ENCODE results near the gene PRICKLE3.

The PRICKLE3 gene, protein sequence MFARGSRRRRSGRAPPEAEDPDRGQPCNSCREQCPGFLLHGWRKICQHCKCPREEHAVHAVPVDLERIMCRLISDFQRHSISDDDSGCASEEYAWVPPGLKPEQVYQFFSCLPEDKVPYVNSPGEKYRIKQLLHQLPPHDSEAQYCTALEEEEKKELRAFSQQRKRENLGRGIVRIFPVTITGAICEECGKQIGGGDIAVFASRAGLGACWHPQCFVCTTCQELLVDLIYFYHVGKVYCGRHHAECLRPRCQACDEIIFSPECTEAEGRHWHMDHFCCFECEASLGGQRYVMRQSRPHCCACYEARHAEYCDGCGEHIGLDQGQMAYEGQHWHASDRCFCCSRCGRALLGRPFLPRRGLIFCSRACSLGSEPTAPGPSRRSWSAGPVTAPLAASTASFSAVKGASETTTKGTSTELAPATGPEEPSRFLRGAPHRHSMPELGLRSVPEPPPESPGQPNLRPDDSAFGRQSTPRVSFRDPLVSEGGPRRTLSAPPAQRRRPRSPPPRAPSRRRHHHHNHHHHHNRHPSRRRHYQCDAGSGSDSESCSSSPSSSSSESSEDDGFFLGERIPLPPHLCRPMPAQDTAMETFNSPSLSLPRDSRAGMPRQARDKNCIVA

DNA sequence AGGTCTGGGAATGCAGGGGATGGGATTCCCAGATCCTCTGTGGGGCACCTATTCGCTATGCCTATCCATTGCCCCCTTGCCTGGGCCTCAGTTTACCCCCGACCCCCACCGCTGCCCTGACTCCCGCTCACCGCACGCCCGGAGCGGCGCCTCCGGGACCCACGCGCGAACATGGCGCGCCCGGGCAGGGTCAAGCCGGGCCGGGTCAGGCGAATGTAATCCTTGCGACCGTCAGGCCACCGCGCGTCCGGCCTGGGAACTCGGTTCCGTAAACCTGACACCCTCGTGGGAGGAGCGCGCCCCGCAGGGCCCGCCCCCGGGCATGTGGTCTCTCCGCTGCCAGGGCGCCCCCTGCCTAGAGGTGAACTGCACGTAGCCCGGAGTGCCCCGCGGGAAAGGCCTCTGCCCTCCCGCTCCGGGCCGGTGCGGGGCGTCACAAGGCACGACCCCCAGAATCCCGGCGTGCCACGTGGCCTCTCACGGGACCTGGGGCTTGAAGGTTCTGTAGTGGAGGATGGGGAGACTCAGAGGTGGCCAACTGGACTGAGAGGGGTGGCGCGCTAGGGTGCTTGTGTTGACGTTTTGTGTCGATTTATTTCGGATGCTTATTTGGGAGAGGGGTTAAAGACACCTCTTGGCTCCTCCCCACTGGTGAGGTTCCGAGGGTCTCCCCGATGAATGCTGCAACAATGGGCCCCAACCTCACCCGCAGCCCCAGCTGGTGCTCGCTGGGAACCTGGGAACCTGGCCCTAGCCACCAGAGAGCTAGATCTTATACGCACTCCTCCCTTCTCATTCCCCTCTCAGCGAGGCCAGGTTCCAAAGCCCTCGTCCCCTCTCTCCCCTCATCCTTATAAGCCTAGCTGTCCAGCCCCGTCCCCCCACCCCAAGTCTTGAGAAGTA, at the start of gene PRICKLE3:
TSS of gene PRICKLE3 (minus strand) at position 249 of the 903 bp plus-strand sequence. CDS start at position 173, 76 bp downstream.
- peak in 42 of 51 donors; percentile 3 to 70 (median 38) for DNase-seq

DNA sequence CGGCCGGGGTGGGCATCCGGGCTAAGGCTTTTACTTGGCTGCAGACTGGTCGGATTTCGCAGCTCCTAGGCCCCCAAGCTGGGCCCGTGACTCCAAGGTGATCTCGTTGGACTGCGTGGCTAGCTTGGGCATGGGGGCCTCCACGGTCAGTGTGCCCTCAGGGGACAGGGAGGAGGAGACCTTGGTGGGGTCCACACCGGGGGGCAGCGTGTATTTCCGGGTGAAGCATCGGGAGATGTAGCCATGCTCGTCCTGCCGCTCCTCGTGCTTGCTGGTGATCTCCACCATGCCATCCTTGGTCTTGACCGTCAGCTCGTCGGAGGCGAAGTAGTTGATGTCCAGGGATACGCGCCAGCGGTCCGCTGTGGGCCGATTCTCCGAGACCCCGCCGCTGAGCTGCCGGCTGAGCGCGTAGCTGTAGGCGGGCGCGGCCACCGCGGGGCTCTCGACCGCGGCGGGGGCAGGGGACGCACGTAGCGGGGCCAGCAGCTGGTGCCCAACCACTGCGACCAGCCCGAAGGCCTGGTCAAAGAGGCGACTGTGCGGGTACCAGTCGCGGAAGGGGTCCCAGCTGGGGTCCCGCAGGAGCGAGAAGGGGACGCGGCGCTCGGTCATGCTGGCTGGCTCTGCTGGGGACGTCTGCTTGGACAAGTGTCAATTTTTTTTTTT, 47.8 kb upstream of the PRICKLE3 start:
- no peak for DNase-seq

DNA sequence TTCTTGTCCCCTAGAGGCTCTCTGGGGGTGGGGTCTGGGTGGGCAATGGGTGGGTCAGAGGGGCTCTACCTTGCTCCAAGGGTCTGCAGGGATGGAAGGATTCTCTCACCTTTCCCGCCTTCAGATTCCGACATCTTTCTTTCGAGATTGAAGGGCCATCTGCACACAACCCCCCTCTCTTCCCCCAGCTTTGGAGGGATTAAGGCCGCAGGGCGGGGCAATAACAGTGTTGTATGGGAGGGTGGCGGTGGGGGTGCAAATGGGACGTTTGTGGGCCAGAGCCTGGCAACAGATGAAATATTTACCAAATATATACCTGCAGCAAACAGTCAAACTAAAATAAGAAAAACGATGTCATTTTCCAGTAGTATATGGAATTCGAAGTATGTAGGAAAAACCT, 47.0 kb upstream of the PRICKLE3 start, which contains the start of gene CACNA1F:
TSS of gene CACNA1F (minus strand) at position 165 of the 400 bp plus-strand sequence. CDS start at position 134, 31 bp downstream.
- no peak for DNase-seq

DNA sequence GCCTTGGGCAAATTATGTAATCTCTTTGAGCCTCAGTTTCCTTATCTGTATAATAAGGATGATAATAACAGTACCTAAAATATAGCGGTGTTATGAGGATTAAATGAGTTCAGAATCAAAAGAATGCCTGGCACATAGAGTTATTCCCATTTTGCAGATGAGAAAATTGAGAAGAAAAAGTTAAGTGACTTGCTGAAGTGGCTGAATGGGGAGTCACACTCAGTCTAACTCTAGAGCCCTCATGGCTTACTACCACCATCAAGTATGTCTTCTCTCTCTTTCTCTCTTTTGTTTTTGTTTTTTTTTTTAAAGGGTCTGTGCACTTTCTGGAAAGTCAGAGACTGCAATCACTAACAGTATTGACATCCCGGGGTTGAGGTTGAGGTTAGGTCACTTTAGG, 46.4 kb upstream of the PRICKLE3 start:
- DNase-seq: no peak

DNA sequence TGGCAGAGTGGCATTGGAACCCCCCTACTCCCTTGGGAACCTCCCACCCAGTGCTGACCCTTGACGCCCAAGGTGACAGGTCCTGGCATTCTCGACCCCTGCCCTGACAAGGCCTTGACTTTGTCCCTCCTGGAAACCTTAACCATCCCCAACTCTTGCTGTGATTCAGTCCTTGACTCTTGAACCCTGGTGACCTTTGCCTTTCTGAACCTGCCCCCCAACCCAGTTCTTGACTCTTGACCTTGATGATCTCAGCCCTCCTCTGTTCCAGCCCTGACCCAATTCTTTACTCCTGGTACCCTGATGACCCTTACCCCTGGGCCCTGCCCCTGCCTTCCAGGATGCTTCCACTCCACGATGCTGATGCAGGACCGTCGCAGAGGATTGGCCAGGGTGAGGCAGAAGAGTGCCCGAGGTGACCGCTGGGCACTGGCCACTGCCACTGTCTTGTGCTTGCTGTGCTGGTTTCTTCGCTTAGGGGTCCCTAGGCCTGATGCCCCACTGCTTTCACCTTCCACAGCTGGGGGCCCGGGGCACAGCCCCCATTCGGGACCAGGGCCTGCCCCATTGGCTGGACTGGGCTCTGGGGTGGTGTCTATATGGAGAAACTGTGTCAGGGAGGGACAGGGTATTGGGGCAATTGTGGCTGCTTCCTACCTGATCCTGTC, 45.3 kb upstream of the PRICKLE3 start:
- DNase-seq: no peak

DNA sequence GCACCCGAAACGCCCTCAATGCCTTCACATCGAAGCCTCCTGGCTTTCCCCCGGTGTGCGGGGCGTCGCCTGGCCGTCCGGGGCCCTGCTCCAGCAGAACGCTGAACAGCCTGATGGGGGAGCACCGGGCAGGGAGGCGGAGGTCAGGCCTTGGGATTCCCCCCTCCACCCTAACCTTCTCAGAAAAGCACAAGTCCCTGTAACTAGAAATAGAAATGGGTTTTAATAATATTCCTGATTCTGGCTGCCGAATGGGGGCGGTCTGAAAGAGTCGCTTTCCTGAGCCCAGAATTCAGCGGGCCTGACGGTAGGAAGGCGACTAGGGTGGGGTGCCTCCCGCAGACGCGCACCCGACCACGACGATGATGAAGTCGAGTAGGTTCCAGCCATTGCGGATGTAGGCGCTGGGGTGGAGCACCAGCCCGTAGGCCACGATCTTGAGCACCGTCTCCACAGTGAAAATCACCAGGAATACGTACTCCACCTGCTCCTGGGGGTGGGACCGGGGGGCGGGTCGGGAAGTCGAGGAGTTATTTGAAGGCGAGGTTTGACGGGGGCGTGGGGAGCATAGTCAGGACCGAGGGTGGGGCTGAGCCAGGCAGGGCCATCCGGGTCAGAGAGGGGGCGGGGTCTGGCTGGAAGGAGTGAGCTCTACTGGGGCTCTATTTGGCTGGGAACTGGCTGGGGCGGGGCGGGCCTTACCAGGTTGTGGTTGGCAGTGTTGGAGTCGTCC, 44.5 kb upstream of the PRICKLE3 start:
- DNase-seq: peak in 13 of 51 donors; percentile 0 to 17 (median 4)

DNA sequence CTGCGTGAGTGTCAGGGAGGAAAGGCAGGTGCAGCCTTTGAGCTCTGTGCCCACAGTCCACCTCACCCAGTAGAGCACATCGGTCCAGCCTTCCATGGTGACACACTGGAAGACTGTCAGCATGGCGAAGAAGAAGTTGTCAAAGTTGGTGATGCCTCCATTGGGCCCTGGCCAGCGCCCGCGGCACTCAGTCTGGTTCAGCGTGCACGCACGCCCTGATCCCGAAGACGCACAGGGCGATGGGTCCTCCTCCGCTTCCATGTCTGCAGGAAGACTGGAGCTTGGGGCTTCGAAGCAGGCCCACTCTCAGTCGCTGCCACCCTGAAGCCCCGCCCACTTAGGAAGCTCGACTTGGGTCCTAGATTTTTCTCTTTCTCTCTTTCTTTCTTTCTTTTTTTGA, 42.0 kb upstream of the PRICKLE3 start:
- DNase-seq: no peak

DNA sequence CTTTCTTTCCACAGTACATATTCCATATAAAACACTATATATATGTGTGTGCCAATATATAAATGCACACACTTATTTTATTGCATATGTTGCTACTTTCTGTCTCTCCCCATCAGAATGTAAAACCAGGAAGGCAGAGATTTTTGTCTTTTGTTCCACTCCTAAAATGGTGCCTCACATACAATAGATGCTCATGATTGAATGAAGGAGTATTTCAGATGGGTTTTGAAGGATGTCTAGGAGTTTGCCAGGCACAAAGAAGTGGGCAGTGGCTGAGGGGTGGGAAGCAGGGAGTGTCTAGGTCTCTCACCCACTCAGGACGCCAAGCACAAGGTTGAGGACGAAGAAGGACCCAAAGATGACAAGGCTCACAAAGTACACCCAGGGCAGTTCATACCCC, 41.6 kb upstream of the PRICKLE3 start:
- no peak for DNase-seq

DNA sequence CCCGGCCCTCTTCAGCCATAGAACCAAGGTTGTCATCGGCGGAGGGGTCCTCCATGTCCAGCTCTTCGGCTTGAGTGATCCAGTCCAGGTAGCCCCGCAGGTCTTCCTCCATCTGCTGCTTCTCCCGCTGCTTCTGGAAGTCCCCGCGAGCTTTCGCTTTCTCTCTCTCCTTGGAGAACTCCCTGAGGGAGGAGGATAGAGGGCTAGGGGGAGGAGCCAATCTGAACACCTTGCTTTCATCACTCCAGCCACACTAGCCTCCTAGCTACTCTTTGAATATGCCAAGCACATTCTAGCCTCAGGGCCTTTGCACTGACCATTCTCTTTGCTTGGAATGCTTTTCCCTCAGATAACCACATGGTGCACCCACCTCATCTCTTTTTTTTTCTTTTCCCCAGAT, 40.8 kb upstream of the PRICKLE3 start:
- DNase-seq: no peak

DNA sequence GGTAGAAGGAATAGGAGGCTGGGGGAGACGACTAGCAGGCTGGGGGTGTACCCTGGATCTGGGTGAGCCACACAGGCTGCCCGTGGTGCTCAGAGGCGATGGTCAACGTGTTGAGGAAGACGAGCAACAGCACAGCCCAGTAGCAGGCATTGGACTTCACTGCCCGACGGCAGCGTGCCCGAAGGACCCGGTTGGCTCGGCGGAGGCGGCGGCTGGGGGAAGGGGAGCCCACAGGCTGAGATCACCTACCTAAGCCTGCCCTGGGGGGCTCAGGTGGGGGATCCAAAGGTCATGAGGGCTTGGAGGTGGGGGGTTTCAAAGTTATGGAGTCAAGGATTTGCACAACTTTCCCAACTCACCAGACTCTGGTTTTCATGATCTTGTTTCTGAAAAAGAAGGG, 39.7 kb upstream of the PRICKLE3 start:
- no peak for DNase-seq

DNA sequence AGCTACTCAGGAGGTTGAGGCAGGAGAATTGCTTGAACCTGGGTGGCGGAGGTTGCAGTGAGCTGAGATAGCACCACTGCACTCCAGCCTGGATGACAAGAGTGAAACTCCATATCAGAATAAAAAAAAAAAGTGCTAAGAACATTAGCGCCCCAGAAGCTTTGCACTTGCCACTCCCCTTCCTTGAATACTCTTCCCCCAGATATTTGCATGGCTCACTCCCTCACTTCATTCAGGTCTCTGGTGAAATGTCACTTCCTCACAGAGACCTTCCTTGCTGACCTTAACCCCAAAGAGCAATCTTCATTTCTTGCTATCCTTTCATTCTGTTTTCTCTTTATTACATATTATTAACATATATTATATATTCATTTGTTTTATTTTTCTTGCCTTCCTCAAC, 35.7 kb upstream of the PRICKLE3 start:
- no peak for DNase-seq

DNA sequence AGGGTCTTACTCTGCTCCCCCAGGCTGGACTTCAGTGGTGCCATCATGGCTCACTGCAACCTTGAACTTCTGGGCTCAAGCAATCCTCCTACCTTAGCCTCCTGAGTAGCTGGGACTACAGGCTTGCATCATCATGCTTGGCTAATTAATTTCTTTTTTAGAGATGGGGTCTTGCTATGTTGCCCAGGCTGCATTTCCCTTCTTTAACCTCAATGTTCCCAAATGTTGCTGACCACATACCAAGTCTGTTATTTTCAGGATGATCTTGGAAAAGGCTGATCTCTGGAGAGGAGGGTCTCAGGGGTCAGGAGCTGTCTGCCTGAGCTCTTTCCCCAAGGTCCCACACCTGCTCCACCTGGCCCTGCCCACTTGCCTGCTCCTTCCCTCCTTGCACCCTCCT, 33.9 kb upstream of the PRICKLE3 start:
- no peak for DNase-seq

DNA sequence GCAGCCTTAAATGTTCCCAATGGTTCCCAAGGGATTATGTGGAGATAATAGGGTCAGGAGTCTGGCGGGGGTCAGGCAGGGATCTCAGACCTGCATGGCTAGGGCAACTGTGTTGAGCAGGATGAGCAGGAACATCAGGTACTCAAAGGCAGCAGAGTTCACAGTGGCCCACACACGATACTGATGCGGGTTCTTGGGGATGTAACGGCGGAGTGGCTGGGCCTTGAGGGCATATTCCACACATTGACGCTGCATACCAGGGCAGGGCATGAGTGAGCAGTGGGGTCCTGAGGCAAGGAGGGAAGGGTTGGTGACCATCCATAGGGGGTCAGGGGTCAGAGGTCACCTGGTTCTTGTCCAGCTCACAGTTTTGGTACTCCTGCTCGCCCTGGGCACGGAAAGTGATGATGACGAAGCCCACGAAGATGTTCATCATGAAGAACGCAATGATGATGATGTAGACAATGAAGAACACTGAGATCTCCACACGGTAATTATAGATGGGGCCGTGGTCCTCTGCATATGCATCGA, 28.9 kb upstream of the PRICKLE3 start:
- DNase-seq: no peak

DNA sequence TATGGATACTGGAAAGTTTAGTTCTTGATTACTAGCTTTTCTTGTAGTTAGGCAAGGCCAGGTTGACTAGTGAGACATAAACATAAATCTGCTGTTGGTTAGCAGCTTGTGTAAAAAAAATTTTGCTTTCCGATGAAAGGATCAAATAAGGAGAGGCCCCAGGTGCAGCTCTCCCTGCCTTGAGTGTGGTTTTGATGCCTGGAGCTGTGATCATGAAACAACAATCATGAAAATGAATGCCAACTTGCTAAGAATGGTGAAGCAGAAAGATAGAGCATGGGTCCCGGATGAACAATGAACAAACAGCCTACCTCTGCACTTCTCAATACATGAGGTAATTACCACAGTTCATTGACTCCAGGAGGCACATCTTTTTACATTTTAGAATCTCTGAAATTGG, 28.2 kb upstream of the PRICKLE3 start:
- DNase-seq: no peak

DNA sequence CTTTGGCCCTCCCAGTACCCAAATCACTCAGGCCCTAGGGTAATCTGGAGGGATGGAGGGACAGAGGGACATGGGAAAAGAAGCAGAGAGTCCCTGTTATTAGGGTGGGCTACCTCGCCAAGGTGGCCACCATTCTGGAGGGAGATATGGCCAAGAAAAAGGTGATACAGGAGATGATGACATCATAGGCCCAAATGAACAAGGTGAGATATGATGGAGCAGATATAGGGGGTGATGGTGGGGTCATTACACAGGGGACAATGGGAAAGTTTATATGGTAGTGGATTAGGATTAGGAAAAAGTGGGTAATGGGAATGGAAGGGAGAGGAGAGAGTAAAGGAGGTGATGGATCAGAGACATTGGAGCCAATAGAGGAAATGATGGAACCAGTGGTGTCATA, 26.7 kb upstream of the PRICKLE3 start:
- DNase-seq: no peak

DNA sequence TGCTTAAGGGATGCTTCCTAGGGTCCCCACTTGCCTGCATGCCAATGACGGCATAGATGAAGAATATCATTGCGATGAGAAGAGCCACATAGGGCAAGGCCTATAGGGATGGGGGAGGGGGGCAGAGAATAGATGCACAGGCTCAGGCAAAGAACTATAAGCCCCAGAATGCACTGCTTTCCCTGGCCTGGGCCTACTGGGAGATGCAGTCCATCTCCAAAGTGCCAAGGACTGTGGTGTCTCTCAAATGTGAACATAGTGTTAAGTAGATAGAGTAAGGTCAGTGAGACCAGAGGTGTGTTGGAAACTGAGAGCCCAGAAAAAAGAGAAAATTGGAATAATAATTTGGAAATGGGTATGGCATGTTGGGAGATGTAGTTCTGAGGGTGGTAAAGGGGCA, 26.0 kb upstream of the PRICKLE3 start:
- no peak for DNase-seq

DNA sequence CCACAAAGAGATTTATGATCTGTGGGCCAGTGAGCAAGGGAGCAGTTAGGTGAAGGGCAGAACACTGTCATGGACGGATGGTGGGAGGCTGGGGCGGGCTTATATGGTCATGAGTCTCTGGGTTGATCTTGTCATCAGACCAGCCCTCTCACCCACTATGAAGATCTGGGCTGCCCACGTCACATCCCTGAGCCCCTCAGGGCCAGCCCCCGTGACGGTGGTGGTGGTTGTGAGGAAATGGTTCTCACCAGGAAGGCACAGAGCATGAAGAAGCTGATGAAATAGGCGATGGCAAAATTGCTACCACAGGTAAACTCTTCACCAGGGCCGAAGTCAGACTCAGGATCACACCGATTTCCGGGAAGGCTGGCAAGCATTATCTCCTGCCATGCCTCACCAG, 24.9 kb upstream of the PRICKLE3 start:
- no peak for DNase-seq

DNA sequence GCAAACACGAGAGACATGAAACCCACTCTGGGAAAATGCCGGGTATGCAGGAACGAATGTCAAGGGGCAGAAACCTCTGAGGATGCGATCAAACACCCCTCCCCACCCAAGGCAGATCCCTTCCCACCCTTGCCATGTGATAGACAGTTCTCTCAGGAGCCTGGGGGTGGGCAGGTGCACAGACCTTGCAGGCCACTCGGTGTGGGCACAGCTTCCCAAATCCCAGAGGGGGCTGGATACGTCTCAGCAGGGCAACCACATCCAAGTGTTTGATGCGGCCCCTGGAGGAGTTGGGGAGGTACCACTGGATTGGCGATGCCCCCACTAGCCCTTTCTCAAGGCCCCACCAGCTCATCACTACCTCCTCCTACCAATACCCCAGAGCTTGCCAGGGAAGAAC, 24.2 kb upstream of the PRICKLE3 start:
- no peak for DNase-seq

DNA sequence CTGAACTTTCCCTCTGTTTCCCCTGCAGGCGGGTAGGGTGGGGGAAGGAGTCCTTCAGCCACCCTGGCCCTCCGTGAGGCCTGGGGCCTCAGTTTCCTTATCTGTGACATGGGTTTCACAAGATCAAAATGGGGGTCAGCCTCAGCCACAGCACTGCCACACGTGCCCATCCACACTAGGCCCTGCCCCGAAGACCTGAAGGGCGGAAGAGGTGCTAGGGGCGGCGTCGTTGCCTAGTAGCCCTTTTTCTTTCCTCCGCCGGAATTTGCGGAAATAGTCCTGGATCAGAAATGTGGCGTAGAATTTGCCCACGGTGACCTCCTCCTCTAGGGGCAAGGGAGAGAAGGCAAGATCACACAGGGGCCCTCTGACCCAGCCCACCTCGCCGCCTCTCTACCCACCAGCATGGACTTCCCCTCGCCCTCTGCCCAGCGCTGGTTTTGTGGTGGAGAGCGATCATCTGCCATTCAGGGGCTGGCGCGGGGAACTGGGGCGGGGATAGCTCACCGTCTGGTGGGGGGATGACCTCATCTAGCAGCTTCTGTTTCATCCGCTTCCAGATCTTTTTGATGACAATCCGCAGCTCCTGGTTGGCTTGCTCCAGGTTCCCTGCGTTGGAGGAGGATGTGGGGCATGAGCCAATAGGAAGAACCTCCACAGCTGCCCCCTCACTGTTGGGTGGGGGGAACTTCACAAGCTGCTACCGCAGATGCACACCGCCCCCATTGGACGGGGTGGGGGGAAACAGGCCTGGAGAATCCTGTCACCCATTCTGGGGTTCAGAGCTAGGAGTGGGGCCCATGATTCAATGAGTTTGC, 23.5 kb upstream of the PRICKLE3 start:
- peak in 6 of 51 donors; percentile 0 to 52 (median 14) for DNase-seq
